HPDE6-E6E7 (cell line): ENCODE data around the gene PGAP6.
"Not testable (repeated sequence)": the region's sequence is repeated elsewhere in the genome, so short reads cannot be mapped to it uniquely, and the experiment has no call there.

Source experiments
- DNase-seq: peaks from one replicate; pipeline ENCODE4 v3.0.0; 2011; ENCODE audit warnings: missing footprints; ENCODE audit errors: extremely low spot score

PGAP6 gene

DNA sequence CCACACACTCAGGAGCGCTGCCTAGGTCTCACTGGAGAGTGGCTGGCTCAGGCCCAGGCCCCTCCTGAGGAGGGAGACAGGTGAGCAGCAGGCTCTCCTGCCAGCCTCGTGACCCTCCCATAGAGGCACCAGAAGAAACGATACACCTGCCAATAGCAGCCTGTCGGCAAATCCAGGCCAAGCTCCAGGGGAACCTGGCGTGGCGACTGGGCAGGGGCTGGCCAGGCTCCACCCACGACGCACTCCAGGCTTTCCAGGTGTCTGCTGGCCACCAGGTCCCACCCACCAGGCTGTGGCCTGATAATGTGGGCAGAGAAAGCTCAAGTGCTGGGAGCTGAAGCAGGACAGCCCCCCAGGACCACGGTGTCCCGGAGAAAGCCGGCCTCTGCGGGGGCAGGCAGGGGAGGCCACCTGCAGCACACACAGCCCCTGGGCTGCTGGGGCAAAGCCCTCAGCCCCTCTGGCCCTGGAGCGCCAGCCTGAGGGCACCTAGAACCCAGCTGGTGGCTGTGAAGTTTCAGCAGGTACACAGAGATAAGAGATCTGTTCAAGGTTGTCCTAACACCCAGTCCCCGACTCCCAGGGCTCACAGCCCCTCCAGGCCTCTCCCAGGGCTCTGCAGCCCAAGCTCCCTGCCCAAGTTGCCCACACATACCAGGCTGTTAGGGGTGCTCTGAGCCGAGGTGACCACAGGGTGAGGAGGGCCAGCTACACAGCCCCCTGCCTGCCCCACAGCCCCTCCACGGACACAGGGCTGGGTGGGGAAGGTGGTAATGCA, 2.4 kb downstream of the PGAP6 start:
- no peak for DNase-seq

DNA sequence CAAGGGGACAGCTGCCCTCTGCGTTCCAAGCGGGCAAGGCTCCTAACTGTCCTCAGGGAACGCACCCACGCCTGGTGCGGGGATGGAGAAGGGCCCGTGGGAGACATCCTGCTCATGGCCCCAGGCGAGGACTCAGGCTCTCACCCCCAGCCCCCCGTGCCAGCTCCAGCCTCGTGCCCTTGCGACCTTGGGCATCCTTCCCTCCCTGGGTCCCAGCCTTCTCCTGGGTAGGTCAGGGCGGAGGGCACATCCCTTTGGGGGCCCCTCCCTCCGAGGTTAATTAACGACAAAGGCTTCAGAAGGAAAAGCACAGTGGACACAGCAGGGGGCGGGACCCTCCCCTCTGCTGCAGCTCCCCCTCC, 3.0 kb downstream of the PGAP6 start:
- no peak for DNase-seq

DNA sequence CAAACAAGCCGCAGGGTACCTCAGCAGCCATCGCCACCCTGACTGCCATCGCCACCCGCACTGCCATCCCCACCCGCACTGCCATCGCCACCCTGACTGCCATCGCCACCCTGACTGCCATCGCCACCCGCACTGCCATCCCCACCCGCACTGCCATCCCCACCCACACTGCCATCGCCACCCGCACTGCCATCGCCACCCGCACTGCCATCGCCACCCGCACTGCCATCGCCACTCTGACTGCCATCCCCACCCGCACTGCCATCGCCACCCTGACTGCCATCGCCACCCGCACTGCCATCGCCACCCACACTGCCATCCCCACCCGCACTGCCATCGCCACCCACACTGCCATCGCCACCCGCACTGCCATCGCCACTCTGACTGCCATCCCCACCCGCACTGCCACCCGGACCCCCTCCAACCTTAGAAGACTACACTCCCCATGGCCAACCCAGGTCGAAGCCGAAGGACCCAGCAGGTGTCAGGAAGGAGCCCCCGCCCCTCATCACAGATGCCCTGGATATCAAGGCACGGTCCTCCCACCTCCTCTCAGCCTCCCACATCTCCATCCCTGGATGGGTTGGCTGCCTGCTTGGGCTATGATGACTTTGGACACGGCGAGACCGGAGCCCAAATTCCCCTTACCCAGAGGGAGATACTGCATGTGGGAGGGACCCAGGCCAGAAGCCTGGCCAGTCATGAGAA, 3.5 kb downstream of the PGAP6 start:
- not testable (repeated sequence) for DNase-seq

DNA sequence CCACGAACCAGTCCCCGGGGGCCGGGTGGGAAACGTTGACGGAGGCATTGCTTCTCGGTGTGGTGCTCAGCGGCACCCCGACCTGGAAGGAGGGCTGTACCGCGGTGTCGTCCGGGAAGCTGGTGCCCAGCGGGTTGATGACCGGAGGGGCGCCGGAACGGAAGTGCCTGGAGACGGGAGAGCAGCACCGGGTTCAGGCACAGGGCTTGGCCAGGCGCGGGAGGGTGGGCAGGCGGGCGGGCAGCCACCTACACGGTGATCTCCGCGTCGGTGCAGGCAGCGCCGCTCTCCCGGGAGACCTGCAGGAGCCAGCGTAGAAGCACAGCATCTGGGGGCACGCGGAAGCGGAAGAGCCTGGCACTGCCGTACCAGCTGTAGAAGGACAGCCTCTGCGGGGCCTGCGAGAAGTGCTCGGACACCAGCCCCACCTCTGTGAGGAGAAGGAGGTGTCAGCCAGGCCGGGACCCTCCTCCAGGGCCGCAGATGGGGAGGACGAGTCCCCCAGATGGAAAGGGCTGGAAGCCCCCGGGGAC, 4.3 kb downstream of the PGAP6 start:
- DNase-seq = no peak

DNA sequence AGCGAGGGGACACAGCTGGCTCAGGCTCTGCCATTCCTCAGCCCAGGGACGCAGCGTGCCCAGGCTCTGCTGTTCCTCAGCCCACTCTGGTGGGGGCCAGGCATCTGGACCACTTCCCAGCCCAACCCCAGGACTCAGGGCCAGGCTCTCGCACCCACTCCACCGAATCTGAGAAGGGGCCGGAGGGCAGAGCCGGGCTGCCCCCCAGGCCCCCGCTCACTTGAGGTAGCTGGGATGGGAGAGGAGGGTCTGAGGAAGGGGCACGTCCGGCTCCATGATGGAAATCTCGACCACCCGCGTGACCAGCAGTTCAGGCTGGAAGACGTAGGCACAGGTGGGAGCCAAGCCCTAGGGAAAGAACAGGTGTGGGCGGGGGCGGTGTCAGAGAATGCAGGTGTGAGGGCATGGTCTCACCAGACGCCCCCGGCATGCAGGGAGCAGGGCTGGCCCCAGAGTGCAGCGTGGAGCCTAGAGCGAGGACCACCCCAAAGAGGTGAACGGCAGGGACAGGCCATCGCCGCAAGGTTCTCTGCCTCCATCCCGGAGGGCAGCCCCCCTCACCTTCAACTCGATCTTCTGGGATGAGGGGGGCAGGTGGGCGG, 4.9 kb downstream of the PGAP6 start:
- no peak for DNase-seq

DNA sequence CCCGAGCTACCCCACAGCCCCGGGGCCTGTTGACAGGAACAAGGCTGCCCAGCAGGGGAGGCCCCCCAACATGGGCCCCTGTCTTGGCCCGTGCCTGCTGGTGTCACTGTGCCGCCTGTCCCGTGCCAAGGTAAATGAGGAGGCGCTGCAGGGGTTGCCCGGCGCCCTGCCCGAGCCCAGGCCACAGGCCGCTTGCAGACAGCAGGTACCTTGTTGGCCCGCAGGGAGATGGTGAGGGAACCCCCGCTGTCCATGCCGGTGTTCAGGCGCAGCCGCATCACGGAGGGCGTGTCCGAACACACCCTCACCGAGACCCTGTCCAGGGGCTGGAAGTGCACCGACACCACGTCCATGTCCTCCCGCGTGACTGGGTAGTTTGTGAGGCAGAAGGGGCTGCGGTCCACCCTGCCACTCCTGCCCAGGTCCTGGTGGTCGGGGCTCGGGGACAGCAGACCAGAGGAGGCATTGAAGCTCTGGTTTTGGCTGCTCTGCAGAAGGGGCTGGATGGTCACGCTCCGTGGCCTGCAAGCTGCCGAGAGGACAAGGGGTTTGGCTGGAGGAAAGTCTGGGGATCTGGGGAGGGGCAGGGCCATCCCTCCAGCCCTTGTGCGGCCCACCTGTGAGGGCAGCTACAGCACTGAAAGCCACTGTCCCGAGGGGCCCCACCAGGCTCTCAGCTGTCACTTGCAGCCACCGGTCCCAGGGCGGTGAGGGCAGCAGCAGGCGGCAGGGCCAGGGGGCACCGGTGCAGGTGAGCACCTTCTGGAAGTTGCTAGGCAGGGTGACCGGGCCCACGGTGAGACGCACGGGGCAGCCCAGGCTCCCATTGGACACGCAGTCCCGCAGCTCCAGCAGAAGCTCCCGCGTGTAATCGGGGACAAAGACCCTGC, 5.6 kb downstream of the PGAP6 start:
- DNase-seq = no peak

DNA sequence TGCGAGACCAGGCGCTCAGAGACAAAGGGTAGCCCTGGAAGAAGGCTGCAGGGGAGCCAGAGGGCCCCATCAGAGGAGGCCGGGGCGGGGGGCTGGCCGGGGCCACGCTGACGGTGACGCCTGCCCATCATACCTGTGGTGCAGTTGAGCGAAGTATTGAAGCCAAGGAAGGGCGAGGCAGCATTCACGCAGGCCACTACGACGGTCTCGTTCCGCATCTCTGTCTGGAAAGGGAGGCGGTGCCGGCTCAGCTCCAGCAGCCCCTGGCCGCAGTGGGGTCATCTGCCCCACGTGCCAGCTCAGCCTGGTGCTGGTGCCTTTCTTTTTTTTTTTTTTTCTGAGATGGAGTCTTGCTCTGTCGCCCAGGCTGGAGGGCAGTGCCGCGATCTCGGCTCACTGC, 6.6 kb downstream of the PGAP6 start:
- DNase-seq = no peak

DNA sequence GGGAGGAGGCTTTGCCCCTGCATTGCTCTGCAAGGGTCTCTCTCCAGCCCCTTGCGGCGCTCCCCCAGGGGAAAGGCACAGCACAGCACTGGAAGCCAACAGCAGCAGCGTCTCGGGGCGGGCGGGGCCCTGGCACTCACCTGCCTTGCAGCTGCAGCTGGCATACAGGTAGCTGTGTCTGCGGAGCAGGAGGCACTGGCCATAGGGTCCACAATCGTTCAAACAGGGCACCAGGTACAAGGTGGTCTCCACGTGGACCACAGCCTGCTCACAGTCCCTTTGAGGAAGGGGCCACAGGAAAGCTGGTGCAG, 7.2 kb downstream of the PGAP6 start:
- DNase-seq = no peak

DNA sequence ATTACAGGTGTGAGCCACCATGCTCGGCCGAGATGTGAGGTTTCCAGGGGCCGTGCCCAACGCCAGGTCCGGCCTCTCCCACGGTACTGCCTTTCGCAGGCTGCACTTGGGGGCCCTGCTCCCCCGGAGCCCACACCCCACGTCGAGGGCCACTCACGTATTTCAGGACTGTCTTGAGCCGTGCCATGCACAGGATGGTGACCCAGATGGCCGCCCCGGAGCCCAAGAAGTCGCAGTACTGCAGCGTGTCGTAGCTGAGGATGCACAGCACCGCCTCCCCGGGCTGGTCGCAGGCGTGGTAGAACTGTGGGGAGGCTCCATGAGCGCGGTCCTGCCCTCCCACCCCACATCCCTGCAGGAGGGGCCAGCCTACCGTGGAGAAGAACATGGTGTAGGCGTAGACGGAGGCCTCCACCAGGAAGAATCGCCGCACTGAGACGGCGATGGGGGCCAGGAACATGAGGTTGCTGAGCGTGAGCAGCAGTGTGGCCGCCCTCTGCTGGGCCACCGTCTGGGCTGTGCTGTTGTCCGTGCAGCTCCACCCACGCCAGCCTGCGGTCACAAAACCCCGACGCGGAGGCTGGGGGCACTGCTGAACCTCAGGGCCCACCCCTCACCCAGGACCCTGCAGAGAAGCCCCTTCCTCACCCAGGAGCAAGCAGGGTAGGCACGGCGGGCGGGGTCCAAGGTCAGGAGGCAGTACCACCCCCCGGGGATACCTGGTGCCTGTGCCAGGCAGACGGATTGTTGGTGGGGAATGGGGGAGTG, 7.7 kb downstream of the PGAP6 start:
- no peak for DNase-seq

DNA sequence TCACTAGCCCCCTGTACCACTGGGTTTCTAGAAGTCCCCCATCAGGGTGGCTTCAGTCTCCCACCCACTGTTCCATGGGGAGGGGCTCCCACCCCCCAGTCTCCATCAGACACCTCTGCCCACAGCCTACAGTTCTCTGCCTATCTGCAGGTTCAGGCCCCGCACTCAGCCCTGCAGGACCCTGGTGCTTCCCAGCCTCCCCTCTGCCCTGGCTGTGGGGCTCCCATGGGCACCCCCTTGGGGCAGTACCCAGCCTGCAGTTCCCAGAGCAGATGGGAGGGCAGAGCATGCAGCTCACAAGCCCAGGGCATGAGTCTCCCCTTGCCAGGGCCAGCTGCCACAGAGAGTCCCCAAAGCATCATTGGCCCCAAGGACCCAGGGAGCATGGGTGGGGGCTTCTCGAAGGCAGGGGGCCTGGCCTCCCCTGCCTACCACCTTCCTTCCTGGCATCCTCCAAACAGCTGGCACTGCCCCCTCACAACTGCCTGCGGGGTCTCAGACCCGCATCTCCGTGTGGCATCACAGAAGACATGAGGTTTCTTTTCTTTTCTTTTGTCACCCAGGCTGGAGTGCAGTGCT, 8.7 kb downstream of the PGAP6 start:
- no peak for DNase-seq

DNA sequence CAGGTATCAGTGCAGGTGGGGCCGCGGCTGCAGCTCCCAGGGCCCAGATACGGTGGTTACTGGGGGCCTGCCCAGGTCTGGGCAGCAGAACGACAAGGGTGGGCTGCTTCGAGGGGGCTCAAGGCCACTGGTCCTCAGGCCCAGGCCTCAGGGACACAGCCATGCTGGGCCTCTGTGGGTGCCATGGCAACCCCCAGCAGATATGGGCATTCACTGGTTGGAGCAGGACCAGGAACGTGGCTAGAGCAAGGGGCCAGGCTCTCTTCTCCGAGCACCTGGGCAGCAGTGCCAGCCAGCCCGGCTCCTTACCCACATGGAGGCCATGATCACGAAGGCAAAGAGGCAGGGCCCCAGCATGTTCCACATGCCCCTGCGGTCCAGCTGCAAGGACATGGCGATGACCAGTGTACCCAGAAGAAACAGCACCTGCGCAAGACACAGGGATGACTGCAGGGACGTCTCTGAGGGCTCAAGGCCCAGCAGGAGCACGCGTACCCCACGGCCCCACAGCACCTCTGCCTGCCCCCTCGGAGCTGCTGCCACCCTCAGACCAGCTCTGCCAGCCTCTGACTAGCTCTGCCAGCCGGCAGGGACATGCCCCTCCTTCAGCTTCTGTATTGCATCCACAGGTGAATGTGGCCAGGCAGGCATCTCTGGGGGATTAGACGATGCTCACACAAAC, 9.3 kb downstream of the PGAP6 start:
- DNase-seq = no peak

DNA sequence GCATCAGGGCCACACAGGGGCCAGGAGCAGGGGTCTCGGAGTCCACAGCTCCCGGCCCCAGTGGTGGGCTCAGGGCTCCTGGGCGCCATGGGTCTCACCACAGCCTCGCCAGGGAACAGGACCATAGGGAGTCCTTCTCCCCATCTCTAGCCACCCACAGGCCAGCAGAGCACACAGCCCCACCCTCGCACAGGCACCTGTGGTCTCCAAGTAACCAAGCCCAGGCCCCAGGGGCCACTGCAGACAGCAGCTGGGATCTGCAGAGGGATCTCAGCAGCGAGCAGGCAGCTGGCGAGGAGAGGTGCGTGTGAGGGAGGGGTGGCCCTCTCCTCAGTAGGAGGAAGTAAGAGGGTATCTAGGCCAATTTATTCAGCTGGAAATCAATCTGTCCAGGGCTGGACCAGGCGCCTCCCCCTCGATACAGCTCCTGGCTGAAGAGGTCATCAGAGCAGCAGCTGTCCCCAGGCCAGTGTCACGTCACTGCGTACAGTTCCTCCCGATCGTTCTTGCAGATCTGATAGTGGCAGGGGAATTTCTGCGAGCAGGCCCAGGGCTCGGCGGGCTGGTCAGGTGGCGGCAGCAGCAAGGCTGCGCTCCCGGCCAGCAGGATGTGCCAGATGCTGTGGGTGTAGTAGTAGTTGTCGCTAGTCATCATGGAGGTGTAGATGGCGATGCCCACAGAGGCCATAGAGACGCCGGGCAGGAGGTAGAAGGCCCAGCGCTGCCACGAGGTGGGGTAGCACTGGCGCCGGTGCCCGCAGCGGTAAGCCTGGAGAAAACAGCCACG, 10.1 kb downstream of the PGAP6 start:
- no peak for DNase-seq

DNA sequence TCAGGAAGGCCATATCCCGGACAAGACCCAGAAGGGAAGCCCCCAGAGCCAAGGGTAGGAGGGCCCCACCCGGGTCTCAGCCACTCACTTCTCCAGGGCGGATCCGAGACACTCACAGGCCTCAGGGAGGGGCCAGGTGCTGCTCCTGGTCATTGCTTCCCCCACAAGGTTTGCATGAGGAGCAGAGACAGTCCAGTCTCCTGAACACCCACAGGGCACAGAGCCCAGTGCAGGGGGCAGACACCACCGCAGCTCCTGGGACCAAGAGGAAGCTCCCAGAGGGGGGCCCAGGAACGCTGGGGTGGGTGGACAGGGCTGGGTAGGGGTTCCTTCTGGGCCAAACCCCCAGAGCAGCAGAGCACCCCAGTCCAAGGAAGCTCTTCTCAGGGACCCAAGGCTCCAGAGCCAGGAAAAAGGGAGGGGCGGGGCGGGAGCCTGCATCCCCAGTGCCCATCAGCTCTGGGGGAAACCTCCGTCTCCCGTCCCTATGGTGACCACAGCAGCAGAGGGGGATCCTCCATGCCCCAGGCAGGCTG, 10.7 kb downstream of the PGAP6 start:
- no peak for DNase-seq

DNA sequence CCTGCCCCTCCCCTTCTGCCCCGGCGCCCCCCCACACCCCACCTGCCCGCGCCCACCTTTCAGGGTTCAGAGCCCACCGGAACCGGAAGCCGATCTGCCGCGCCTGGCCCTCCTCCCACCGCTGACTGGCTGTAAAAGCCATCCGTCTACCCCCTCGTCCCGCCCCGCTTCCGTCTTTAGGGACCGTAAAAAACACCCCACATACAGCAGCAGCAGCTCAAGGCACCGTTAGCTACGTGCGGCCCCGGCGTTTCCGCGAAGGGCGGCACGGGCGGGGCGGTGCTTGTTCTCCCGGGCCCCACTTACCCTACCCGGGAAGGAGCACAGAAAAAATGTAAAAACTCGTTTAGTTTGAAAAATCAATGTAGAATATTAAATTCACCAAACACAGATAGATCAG, 11.3 kb downstream of the PGAP6 start, which contains the start of gene MRPL28:
TSS of gene MRPL28 (minus strand) at position 96 of the 400 bp plus-strand sequence. CDS start 320 bp downstream, outside the sequence.
- DNase-seq = peak; percentile 86

DNA sequence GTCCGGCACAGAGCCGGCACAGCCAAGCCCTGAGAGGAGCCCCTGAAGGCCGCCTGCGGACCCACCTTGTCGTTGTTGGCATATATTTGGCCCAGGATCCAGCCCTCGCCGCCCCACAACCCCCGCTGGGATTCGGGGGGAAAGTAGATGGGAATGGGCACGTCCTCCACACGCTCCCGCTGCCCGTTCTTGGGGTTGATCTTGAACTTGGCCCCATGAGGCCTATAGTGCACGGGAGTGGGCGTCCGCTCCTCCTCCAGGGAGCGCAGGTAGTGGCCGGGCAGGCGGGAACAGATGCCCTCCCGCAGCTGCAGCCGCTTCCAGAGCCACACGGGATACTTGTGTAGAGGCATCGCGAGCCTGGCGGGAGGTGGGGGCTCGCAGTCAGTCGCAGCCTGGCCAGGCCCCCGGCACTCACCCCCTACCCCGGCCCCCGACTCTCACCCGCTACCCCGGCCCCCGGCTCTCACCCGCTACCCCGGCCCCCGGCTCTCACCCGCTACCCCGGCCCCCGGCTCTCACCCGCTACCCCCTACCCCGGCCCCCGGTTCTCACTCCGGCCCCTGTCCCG, 11.8 kb downstream of the PGAP6 start:
- DNase-seq = no peak

DNA sequence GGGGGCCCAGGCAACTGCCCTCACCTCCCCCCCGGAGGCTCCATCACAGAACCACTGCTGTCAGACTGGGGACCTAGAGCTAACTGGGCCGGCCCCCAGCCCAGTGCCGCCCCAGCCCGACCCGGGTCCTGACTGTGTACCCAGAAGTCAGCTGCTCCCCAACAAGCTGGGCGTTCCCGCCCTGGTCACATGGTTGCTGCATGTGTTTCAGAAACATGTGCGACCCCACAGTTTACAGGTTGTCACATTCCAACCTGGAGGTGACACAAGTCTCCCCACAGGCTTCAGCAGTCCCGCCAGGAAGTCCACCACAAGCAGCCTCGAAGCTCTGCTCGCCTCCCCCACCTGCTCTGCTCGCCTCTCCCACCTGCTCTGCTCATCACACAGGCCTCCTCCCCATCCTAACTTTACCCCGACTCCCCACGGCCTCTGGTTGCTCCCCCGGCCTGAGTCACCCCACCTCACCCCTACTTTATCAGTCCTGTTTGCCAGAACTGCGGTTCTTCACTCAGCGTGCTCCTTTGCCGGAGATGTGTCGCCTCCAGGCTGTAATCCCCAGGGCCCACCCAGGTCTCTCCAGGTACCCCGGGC, 12.4 kb downstream of the PGAP6 start:
- no peak for DNase-seq

DNA sequence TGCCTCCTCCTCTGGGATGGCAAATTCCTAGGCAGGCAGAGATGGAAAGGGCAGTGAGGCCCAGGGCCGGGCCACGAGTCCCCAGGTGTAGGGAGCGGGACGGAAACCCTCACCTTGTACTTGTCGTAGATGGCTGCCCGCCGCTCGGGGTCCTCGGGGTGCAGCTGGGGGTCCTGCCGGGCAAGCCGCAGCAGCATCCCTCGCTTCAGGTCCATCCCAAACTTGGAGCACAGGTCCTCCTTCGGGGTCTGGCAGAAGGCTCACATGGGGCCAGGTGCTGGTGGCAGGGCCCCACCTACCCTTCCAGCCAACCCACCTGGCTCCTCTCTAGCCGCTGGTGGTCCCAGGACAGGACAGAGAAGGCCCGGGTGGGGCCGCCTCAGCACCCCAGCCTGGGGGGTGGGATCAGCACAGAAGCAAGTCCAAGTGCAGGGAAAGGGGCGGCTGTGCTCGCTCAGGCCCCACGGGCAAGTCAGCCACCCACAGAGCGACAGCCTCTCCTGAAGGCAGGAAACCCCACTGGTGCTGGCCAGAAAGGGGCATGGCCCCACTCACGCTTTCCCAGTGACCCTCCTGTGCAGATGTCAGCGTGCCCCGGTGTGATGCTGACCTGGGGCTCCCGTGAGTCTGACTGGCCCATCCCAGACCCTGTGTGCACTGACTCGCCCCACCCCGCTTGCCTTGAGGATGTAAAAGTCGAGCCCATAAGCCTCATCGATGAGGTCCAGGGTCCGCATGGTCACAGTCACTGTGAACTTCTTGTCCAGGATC, 13.2 kb downstream of the PGAP6 start:
- DNase-seq = no peak
